Measurements from ENCODE around the gene HSPB7. TPM values are rescaled to one million over a fixed set of nuclear protein-coding genes. Genes with fewer than 3 reads are reported as not detected.

HSPB7 gene
- 1 to 10 TPM in 4 of 6 experiments, under 1 TPM in 2; 0.54 to 2.0 (median 1.2) TPM for total RNA-seq
- long read RNA-seq = 0 reads

GRCh38 chr1:16017461-16018303 lies at the start of gene HSPB7:
TSS of gene HSPB7 (minus strand) at chr1:16018043. CDS start at chr1:16017963, 80 bp downstream.
- Histone ChIP-seq H3K27ac (peak within 1 kb of the TSS in 2 of 3 donors; percentile 40 to 47), H3K27me3 (no peaks in the 10 kb centered on the region), H3K4me3 (no peak within 1 kb of the TSS), H3K9me3 (no peaks in the 10 kb centered on the region), H3K4me1 (peaks cover 0 to 6% (median 0%) of the 10 kb centered on the region in 4 donors), H3K36me3 (no peaks in the 10 kb centered on the region)
- WGBS (ENCODE audit: insufficient coverage, low coverage, low lambda C conversion rate, missing lambda C conversion rate) = 46% methylated on average over 6 of the region's 37 CpGs
- DNase-seq (no peak), ATAC-seq (peak; percentile 13 to 22 (median 21))
- intact Hi-C loops (cut with DNase I) = no loop called here
- TF ChIP-seq CTCF (IDR thresholded peaks at IDR 0.05) = no peak
- TF ChIP-seq POLR2A (IDR thresholded peaks at IDR 0.05) = no peak

- H3K4me1 ChIP-seq = peaks cover 0 to 24% (median 13%) of the 10 kb centered on the region in 4 donors
- DNase-seq = peak; percentile 82 to 92 (median 91)
- H3K27me3 ChIP-seq = no peaks in the 10 kb centered on the region
- H3K9me3 ChIP-seq = no peaks in the 10 kb centered on the region
- H3K4me3 ChIP-seq = no peak overlapping the region
- ATAC-seq = peak; percentile 52 to 74 (median 70)
- no peaks in the 10 kb centered on the region for H3K36me3 ChIP-seq
- 20% methylated on average over 1 of the region's 6 CpGs for WGBS (ENCODE audit: insufficient coverage, low coverage, low lambda C conversion rate, missing lambda C conversion rate)
- TF ChIP-seq CTCF (IDR thresholded peaks at IDR 0.05) (no peak), POLR2A (IDR thresholded peaks at IDR 0.05) (no peak)
- H3K27ac ChIP-seq = peak overlapping the region in 1 of 3 donors; percentile 56
- intact Hi-C loops (cut with DNase I) = loop anchor here in 1 of 2 donors (10.0 kb wide), 1 partner anchor 78 kb away; no protein-coding TSS in a partner anchor
These were observed 49.4 kb upstream of the HSPB7 start for GRCh38 chr1:16067127-16067768.

GRCh38 chr1:16066245-16066644 lies 48.4 kb upstream of the HSPB7 start:
- Histone ChIP-seq H3K27ac (peak overlapping the region in 1 of 3 donors; percentile 56), H3K36me3 (no peaks in the 10 kb centered on the region), H3K27me3 (no peaks in the 10 kb centered on the region), H3K4me3 (no peak overlapping the region), H3K9me3 (no peaks in the 10 kb centered on the region), H3K4me1 (peaks cover 0 to 24% (median 13%) of the 10 kb centered on the region in 4 donors)
- WGBS (ENCODE audit: insufficient coverage, low coverage, low lambda C conversion rate, missing lambda C conversion rate) = 64% methylated on average over 1 of the region's 4 CpGs
- TF ChIP-seq POLR2A (IDR thresholded peaks at IDR 0.05) (no peak), CTCF (IDR thresholded peaks at IDR 0.05) (no peak)
- DNase-seq = no peak
- no peak for ATAC-seq
- intact Hi-C loops (cut with DNase I) = loop anchor here in 1 of 2 donors (10.0 kb wide), 1 partner anchor 79 kb away; no protein-coding TSS in a partner anchor

GRCh38 chr1:16065269-16065576 lies 47.4 kb upstream of the HSPB7 start:
- no peak for TF ChIP-seq CTCF (IDR thresholded peaks at IDR 0.05)
- TF ChIP-seq POLR2A (IDR thresholded peaks at IDR 0.05) = no peak
- Histone ChIP-seq H3K36me3 (no peaks in the 10 kb centered on the region), H3K27me3 (no peaks in the 10 kb centered on the region), H3K4me3 (no peak overlapping the region), H3K27ac (no peak overlapping the region), H3K9me3 (no peaks in the 10 kb centered on the region), H3K4me1 (peaks cover 0 to 24% (median 13%) of the 10 kb centered on the region in 4 donors)
- no peak for DNase-seq
- intact Hi-C loops (cut with DNase I) = loop anchor here in 1 of 2 donors (10.0 kb wide), 1 partner anchor 80 kb away; no protein-coding TSS in a partner anchor
- 87% methylated on average over 3 of the region's 8 CpGs for whole genome bisulfite sequencing (ENCODE audit: insufficient coverage, low coverage, low lambda C conversion rate, missing lambda C conversion rate)
- ATAC-seq = no peak
